HG02623 (cell line): ENCODE measurements around the gene STARD4.
A peak's percentile ranks its signal among the peaks of the same experiment; 100 is the strongest.

Experiments used
- ATAC-seq: cut with Tn5 transposase; IDR thresholded peaks from one replicate; pipeline ENCODE4 v1.9.1; 2021; ENCODE audit warnings: moderate library complexity; ENCODE audit not compliant: unreplicated experiment

STARD4 gene

DNA sequence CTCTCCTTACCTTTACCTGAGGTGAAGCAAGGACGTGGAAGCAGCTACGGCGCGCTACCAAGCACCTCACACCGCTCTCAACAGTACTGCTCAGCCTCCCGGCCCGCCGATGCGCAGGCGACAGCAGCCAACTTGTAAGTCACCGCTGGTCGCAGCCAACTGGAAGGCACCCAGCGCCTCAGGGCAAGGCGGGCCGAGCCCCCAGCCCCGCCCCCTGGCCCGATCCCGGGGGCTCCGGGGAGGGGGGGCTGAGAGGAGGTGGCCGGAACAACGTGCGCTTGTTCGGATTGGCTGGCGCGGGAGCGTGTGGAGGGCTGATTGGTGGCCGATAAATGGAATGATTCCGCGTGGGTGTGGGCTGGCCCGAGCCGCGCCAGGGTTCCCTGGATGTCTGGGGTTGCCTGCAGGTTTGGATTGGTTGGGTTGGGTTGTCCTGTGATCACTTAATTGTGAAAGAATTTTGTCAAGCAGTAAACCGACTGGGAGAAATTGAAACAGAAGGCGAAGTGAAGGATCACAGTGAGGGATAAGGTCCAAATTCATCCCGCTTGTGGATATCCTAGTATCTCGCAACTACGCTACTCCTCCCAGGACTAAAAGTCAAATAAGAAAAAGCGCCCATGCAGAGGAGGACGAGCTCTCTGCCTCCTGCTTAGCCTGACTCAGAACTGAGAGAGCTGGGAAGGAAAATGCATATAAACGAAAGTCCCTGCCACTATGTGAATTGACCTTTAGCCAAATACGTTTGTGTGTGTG lies at the start of gene STARD4:
STARD4 (minus strand) TSS at position 161 of the 756 bp plus-strand sequence. CDS start 5,102 bp downstream, outside the sequence.
- ATAC-seq, result peak; percentile 93

GRCh38 chr5:111559680-111560079 lies 47.3 kb upstream of the STARD4 start:
- no peak for ATAC-seq

DNA sequence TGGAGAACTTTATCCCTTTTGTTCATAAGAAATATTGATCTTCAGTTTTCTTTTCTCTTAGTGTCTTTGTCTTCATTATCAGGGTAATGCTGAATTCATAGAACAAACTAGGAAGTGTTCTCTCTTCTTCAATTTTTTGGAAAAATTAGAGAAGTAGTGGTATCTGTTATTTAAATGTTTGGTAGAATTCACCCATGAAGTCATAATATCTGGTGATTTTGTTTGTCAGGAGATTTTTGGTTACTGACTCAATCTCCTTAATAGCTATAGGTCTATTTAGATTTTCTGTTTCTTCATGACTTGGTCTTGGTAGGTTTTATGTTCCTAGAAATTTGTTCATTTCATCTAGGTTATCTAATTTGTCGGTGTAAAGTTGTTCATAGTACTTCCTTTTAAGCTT lies 45.4 kb upstream of the STARD4 start:
- no peak for ATAC-seq

GRCh38 chr5:111557111-111557510 lies 44.8 kb upstream of the STARD4 start:
- no peak for ATAC-seq

DNA sequence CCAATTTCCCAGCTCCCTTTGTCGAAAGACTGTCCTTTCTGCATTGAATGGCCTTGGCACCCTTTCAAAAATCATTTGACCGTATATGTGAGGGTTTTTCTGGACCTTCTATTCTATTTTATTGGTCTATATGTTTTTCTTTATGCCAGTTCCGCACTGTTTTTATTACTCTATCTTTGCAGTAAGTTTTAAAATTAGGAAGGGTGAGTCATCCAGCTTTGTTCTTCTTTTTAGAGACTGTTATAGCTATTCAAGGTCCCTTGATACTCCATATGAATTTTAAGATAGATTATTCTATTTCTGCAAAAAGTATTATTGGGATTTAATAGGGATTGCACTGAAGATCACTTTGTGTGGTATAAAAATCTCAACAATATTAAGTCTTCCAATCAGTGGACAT lies 44.2 kb upstream of the STARD4 start:
- ATAC-seq, result no peak

DNA sequence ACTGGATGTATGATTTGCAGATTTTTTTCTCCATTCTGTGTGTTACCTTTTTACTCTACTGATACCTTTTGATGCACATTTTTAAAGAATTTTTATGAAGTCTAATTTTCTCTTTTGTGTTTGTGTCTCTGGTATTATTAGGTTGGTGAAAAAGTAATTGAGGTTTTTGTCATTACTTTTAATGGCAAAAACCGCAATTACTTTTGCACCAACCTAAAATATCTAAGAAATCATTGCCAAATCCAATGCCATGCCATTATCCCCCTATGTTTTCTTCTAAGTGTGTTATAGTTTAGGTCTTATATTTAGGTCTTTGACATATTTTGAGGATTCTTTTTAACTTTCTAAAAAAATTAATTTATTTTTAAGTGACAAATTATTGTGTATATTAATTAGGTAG lies 43.4 kb upstream of the STARD4 start:
- ATAC-seq, result no peak

DNA sequence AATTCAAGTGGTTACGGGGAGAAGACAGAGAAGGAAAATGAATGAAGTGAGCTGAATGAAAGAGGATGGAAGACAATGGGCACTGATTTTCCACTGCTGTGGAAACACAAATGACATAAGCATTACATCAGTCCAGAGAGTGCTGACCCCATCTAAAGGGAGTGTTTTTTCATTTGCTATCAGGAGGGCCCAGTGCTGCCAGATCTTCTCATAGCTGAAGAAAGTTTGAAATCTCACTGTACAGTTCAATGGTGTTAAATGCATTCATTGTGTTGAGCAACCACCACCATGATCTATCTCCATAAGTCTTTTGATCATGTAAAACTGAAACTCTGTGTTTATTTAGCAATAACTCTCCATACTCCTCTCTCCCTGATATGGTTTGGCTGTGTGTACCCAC lies 41.5 kb upstream of the STARD4 start:
- no peak for ATAC-seq

GRCh38 chr5:111552896-111553295 lies 40.6 kb upstream of the STARD4 start:
- ATAC-seq, result no peak

DNA sequence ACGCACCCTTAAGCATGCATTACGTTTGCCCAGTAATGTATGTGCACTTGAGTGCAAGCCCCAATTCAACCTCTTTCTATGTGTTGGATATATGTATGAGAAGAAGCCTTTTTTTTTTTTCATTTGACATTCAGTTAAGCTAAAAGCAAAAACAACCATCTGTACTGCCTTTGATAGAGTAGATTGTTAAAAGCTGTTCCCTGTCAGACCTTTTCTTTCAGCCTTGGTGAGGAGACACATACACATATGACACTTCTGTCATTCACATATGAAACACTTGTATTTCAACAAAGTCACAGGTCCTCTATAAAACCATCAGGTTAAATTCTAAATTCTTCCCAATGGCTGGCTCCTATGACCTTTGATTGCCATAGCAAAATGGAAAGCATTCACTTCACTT lies 40.2 kb upstream of the STARD4 start:
- ATAC-seq, result no peak

DNA sequence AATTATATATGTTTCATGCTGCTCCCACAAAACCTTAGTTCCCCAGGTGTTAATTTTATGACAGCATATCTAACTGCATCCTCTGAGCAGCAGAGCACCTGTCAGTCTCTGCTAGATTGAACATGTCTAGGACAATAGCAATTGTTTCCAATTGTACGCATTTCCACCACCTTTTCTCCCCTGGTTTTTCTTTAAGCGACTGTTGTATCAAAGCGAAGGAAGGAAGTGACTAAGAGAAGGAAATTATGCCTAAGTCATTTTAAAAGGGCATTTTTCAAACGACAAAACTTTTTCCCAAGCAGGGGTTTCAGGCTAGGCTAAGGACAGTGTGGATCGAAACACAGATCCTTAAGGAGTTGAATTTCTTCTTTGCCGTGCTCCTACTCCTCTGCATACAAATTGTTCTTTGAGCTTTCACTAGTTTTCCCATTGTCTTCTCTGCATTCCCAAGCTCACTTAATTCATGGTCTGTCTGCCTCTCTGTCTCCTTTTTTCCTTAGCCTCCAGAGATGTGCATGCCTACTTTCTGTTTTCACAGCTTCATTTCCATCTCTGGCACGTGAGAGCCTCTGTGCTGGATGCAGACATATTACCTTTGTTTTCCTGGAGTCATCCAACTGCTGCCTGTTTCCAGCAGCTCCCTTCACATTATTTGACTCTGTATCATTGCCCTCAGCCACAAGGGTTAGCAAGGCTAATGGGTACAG lies 39.4 kb upstream of the STARD4 start:
- ATAC-seq, result no peak

GRCh38 chr5:111551161-111551560 lies 38.8 kb upstream of the STARD4 start:
- no peak for ATAC-seq

- ATAC-seq, result peak; percentile 96
These were observed 38.1 kb upstream of the STARD4 start for GRCh38 chr5:111550282-111551020.

- ATAC-seq, result no peak
These were observed 36.8 kb upstream of the STARD4 start for GRCh38 chr5:111548992-111549649.

GRCh38 chr5:111548348-111548950 lies 36.1 kb upstream of the STARD4 start:
- ATAC-seq, result no peak

DNA sequence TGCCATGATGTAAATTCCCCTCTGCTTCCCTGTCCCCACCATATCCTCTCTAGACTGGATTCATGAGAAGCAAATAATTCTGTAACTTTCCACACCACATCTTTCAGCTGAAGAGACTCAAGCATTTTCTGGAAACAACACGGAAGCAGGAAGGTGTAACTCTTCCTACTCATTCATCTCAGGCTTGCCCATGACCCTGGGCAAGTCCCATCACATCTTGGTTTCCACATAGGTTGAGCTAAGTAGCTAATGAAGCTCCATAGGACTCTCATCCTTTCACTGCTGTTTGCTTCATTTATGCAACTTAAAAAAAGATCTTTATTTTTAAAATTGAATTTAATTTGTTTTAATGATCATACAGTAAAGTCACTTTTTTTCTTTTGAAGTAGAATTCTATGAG lies 32.7 kb upstream of the STARD4 start:
- no peak for ATAC-seq

GRCh38 chr5:111537141-111538024 lies 25.0 kb upstream of the STARD4 start:
- no peak for ATAC-seq

- no peak for ATAC-seq
These were observed 23.7 kb upstream of the STARD4 start for GRCh38 chr5:111535879-111536549.

GRCh38 chr5:111532886-111533582 lies 20.7 kb upstream of the STARD4 start:
- ATAC-seq, result no peak

DNA sequence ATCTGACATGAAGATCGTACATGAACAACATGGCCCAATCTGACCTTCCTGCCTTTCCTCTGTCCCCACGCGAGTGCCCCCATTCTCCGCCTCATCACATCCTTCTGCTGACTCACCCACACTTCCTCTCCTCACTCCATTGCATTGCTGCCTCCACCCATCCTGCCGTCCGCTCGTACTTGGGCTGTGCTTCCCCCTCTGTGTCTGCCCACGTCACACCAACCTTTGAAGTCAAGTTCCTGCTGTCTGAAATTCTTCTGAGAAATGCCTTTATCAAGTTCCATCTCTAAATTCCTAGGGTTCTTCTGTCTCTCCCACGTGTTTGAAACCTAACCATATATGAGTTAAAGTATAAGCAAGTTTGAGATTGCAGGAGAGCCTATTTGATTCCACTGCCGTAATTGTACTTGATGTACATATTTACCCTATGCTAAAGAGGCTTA lies 18.0 kb upstream of the STARD4 start:
- ATAC-seq, result peak; percentile 96
